K562 (cell line): ENCODE data around the gene TNK2. TPM values are rescaled to one million over a fixed set of nuclear protein-coding genes. Genes with fewer than 3 reads are reported as not detected.

ENCODE experiments used
- ATAC-seq: fragments of 200-7000 bp; cut with Tn5 transposase; 3 replicates; pipeline ENCODE4 v1.9.1; 2020; ENCODE audit warnings: moderate library complexity
- BruUV-seq: library from RNA; stranded (reverse); fragments of 400-500 nt; replicated peaks from 2 replicates; lab custom pipeline; 2021; lab: Mats Ljungman, UMichigan
- CTCF ChIA-PET: fragments of 300-600 bp; formaldehyde crosslinking; extraction: SDS; loops from one replicate; lab custom pipeline; 2021; ENCODE audit warnings: low intra/inter-chr PET ratio; lab: Yijun Ruan, JAX
- POLR2A ChIA-PET: fragments of 300-600, 350-650 bp; sonication (Branson Sonifier 250); formaldehyde crosslinking; extraction: SDS; loops from one replicate; lab custom pipeline; 2021; ENCODE audit warnings: antibody characterized with exemption, inconsistent platforms; lab: Yijun Ruan, JAX
- DNase-seq, 4 experiments: peaks; one replicate each; pipeline versions ENCODE4 v3.0.0 to v3.0.0-alpha.2; 2011 to 2018; ENCODE audit warnings: low spot score in 3 of 4, mixed read lengths in 3 of 4; ENCODE audit errors: extremely low read depth in 1 of 4
- FAIRE-seq: peaks from 2 replicates; lab custom pipeline; 2011; peaks lifted over from hg19 to GRCh38; lab: Jason Lieb, UNC
- H2AFZ ChIP-seq: 2 replicates; pipeline ENCODE4 v1.6.0; 2011; ENCODE audit warnings: low read depth, low read length, control low read depth, inconsistent platforms
- H3K27ac ChIP-seq: fragments of 200-600 bp; 3 replicates; pipeline ENCODE4 v1.8.0; 2011; ENCODE audit warnings: low read depth, mild to moderate bottlenecking, control low read depth, inconsistent platforms, low read length, moderate library complexity, mixed read lengths; ENCODE audit errors: extremely low read depth
- H3K27me3 ChIP-seq, 2 experiments: fragments of 300-600 bp in 1 of 2; 2 replicates in 1 of 2; 3 replicates in 1 of 2; pipeline versions ENCODE4 v1.6.0 to v1.8.0; 2011; ENCODE audit warnings: inconsistent platforms in 2 of 2, low read length in 2 of 2, mild to moderate bottlenecking in 1 of 2, mixed read lengths in 1 of 2, moderate library complexity in 1 of 2; ENCODE audit not compliant: control insufficient read depth in 2 of 2, insufficient read depth in 2 of 2
- H3K36me3 ChIP-seq: fragments of 300-600 bp; 3 replicates; pipeline ENCODE4 v1.8.0; 2011; ENCODE audit warnings: mild to moderate bottlenecking, low read length, inconsistent platforms; ENCODE audit not compliant: control insufficient read depth, insufficient read depth
- H3K4me1 ChIP-seq, 2 experiments: fragments of 200-600 bp in 1 of 2; replicated peaks in 1 of 2; 2 replicates in 1 of 2; 3 replicates in 1 of 2; pipeline versions ENCODE4 v1.5.1 to v1.8.0; 2011; ENCODE audit warnings: inconsistent platforms in 2 of 2, low read length in 2 of 2, mild to moderate bottlenecking in 1 of 2, mixed read lengths in 1 of 2, moderate library complexity in 1 of 2; ENCODE audit not compliant: control insufficient read depth in 2 of 2, insufficient read depth in 2 of 2
- H3K4me2 ChIP-seq: 2 replicates; pipeline ENCODE4 v1.6.1; 2011; ENCODE audit warnings: low read length, control low read depth, inconsistent platforms, mixed read lengths; ENCODE audit not compliant: insufficient read depth
- H3K4me3 ChIP-seq: fragments of 200-600 bp; sonication (generic), shearing (Covaris generic); 2 replicates; pipeline ENCODE4 v1.5.1; 2016; ENCODE audit warnings: control low read depth, inconsistent platforms
- H3K79me2 ChIP-seq: fragments of 200-600 bp; 3 replicates; pipeline ENCODE4 v1.8.0; 2011; ENCODE audit warnings: low read length, inconsistent platforms; ENCODE audit not compliant: control insufficient read depth, insufficient read depth
- H3K9ac ChIP-seq, 2 experiments: 2 replicates each; pipeline versions ENCODE4 v1.6.0 to v1.6.1; 2011; ENCODE audit warnings: low read depth in 2 of 2, low read length in 2 of 2, control low read depth in 1 of 2, inconsistent platforms in 1 of 2, mild to moderate bottlenecking in 1 of 2, mixed read lengths in 1 of 2; ENCODE audit not compliant: insufficient read depth in 1 of 2
- H3K9me1 ChIP-seq: one replicate; pipeline ENCODE4 v1.6.0; 2011; ENCODE audit warnings: inconsistent platforms, mild to moderate bottlenecking, low read length, moderate library complexity; ENCODE audit not compliant: control insufficient read depth, insufficient read depth
- H3K9me3 ChIP-seq: replicated peaks from 2 replicates; pipeline ENCODE4 v1.5.1; 2011; ENCODE audit warnings: low read depth, low read length, inconsistent platforms; ENCODE audit not compliant: control insufficient read depth, insufficient read depth
- H4K20me1 ChIP-seq: replicated peaks from 2 replicates; pipeline ENCODE4 v1.6.1; 2011; ENCODE audit warnings: low read length, inconsistent platforms, mixed read lengths; ENCODE audit not compliant: control insufficient read depth, insufficient read depth
- CBFA2T2 ChIP-seq: fragments of 450-650 bp; conservative IDR thresholded peaks from 2 replicates; pipeline ENCODE4 v1.6.1; 2017; ENCODE audit warnings: mild to moderate bottlenecking
- DACH1 ChIP-seq: fragments of 450-650 bp; IDR thresholded peaks from 2 replicates; pipeline ENCODE4 v1.6.1; 2018; ENCODE audit not compliant: partially characterized antibody
- FOXA1 ChIP-seq: fragments of 450-650 bp; IDR thresholded peaks from 2 replicates; pipeline ENCODE4 v1.6.1; 2016; ENCODE audit warnings: mild to moderate bottlenecking, borderline replicate concordance
- GABPB1 ChIP-seq: sonication (generic); formaldehyde crosslinking; IDR thresholded peaks from 2 replicates; pipeline ENCODE4 v1.8.0; 2022; ENCODE audit warnings: mild to moderate bottlenecking, missing genetic modification reagents
- GTF2E2 ChIP-seq: fragments of 200-800 bp; sonication (Bioruptor generic); IDR thresholded peaks from 2 replicates; pipeline ENCODE4 v1.6.1; 2016; ENCODE audit warnings: missing genetic modification characterization, missing compliant biosample characterization
- HOMEZ ChIP-seq: fragments of 250-450 bp; sonication (Bioruptor Pico); IDR thresholded peaks from 2 replicates; pipeline ENCODE4 v1.4.0; 2020; ENCODE audit warnings: mild to moderate bottlenecking, moderate library complexity
- MBD2 ChIP-seq: sonication (generic); IDR thresholded peaks from 2 replicates; pipeline ENCODE4 v1.6.1; 2016; ENCODE audit warnings: low read depth, borderline replicate concordance
- MECOM ChIP-seq: fragments of 250-450 bp; sonication (Bioruptor Pico); IDR thresholded peaks from 2 replicates; pipeline ENCODE4 v1.8.0; 2022; ENCODE audit warnings: inconsistent platforms
- MEF2A ChIP-seq: IDR thresholded peaks from 2 replicates; pipeline ENCODE4 v1.6.1; 2011; ENCODE audit warnings: low read depth, mild to moderate bottlenecking, low read length, moderate library complexity; ENCODE audit not compliant: control insufficient read depth
- NR2F6 ChIP-seq: fragments of 450-650 bp; formaldehyde crosslinking; IDR thresholded peaks from 2 replicates; pipeline ENCODE4 v1.4.0; 2020; ENCODE audit warnings: mild to moderate bottlenecking
- NR3C1 ChIP-seq: sonication (generic); formaldehyde crosslinking; IDR thresholded peaks from 2 replicates; pipeline ENCODE4 v1.8.1; 2022; ENCODE audit warnings: missing genetic modification reagents
- POLR2A ChIP-seq: fragments of 450-650 bp; conservative IDR thresholded peaks from 2 replicates; pipeline ENCODE4 v1.6.1; 2016
- SREBF1 ChIP-seq: fragments of 150-350 bp; IDR thresholded peaks from 2 replicates; pipeline ENCODE4 v1.6.1; 2014; ENCODE audit warnings: antibody characterized with exemption, low read depth, low read length, borderline replicate concordance
- TFAM ChIP-seq: fragments of 250-450 bp; sonication (Bioruptor Pico); conservative IDR thresholded peaks from 2 replicates; pipeline ENCODE4 v1.5.0; 2021; ENCODE audit warnings: mild to moderate bottlenecking, moderate library complexity
- USF2 ChIP-seq: sonication (generic); formaldehyde crosslinking; IDR thresholded peaks from 2 replicates; pipeline ENCODE4 v1.5.0; 2020; ENCODE audit warnings: missing genetic modification reagents
- ZNF133 ChIP-seq: fragments of 250-450 bp; sonication (Bioruptor Pico); IDR thresholded peaks from 2 replicates; pipeline ENCODE4 v1.4.0; 2020; ENCODE audit warnings: mild to moderate bottlenecking
- ZNF589 ChIP-seq: fragments of 200-800 bp; sonication (Bioruptor generic); IDR thresholded peaks from 2 replicates; pipeline ENCODE4 v1.6.1; 2016; ENCODE audit warnings: low read depth, missing genetic modification characterization, missing compliant biosample characterization
- WGBS: fragments of 100-300 bp; shearing (Covaris generic); methylation state at CpG from one replicate; pipeline ENCODE4 v1.1.6; 2016; ENCODE audit warnings: low coverage, mixed read lengths; ENCODE audit not compliant: insufficient coverage; ENCODE audit errors: missing lambda C conversion rate; 5-methylcytosine and 5-hydroxymethylcytosine counted together
- in situ Hi-C: fragments of 300-500 bp; cut with MboI; formaldehyde crosslinking; loops from 4 replicates; pipeline ENCODE4 v1.15.0; 2018; ENCODE audit warnings: inconsistent platforms, mixed read lengths
- intact Hi-C: fragments of 100-400 bp; cut with micrococcal nuclease; formaldehyde crosslinking; loops from 2 replicates; pipeline ENCODE4 v1.14.2; 2022
- polyA plus RNA-seq, 8 experiments: library from polyadenylated mRNA; depleted of rRNA in 4 of 8; stranded (reverse) in 5 of 8; unstranded in 3 of 8; fragments of >200 nt; fragmentation: Nextera tagmentation in 2 of 8; fragmentation: Illumina TruSeq in 1 of 8; extraction: Ambion mirVana in 2 of 8; extraction: Trizol in 1 of 8; gene quantifications; 2 replicates each; pipeline versions ENCODE4 v1.2.1 to v1.2.3, GENCODE V29; 2011 to 2014; ENCODE audit warnings: inconsistent platforms in 1 of 8, missing spikeins in 1 of 8
- total RNA-seq, 7 experiments: library from RNA; depleted of rRNA in 6 of 7; stranded (reverse); fragments of >200 nt in 6 of 7; fragmentation: Illumina TruSeq in 2 of 7; extraction: Trizol in 2 of 7; gene quantifications; 2 replicates each; pipeline versions ENCODE4 v1.2.1 to v1.2.3, GENCODE V29; 2011 to 2021; ENCODE audit warnings: low replicate concordance in 1 of 7
- TF ChIP-seq, protein P1 (sequence below): fragments of 250-450 bp; sonication (Bioruptor Pico); IDR thresholded peaks from 2 replicates; pipeline ENCODE4 v1.5.0; 2020; ENCODE audit warnings: mild to moderate bottlenecking

The TNK2 gene
- total and polyA plus RNA-seq, 9 of the 15 experiments (the other 6 are each of a cell fraction or from before 2014, with no cell fraction given): 0.03 to 33.8 (median 6.5) TPM

- no TSS peak for BruUV-seq
- no peak overlapping the region for H3K4me2 ChIP-seq
- TF ChIP-seq FOXA1 (no peak), HOMEZ (no peak), TFAM (CRISPR knock-in tag) (no peak), GTF2E2 (tag) (no peak), GABPB1 (CRISPR knock-in tag) (no peak), MBD2 (no peak), SREBF1 (no peak), MEF2A (no peak), CBFA2T2 (no peak), POLR2A (no peak), ZNF589 (no peak), USF2 (CRISPR knock-in tag) (no peak), DACH1 (no peak), MECOM (CRISPR knock-in tag) (no peak), NR3C1 (CRISPR knock-in tag) (no peak), NR2F6 (CRISPR knock-in tag) (no peak), ZNF133 (CRISPR knock-in tag) (no peak)
- TF ChIP-seq, protein P1, sequence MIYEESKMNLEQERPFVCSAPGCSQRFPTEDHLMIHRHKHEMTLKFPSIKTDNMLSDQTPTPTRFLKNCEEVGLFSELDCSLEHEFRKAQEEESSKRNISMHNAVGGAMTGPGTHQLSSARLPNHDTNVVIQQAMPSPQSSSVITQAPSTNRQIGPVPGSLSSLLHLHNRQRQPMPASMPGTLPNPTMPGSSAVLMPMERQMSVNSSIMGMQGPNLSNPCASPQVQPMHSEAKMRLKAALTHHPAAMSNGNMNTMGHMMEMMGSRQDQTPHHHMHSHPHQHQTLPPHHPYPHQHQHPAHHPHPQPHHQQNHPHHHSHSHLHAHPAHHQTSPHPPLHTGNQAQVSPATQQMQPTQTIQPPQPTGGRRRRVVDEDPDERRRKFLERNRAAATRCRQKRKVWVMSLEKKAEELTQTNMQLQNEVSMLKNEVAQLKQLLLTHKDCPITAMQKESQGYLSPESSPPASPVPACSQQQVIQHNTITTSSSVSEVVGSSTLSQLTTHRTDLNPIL (CRISPR knock-in tag): no peak
Observed at GRCh38 chr3:195893516-195893915, 14.8 kb downstream of the TNK2 start.

More at GRCh38 chr3:195893516-195893915, 14.8 kb downstream of the TNK2 start:
- Histone ChIP-seq H3K9me3 (no peaks in the 10 kb centered on the region), H2AFZ (no peak overlapping the region), H3K9me1 (peaks cover 5% of the 10 kb centered on the region), H4K20me1 (peaks cover 3% of the 10 kb centered on the region; the same call in 1 of the 2 replicates), H3K9ac (peak overlapping the region in 1 of 2 experiments; percentile 80; a peak in 2 of 4 replicates), H3K4me1 (peaks cover 28 to 76% of the 10 kb centered on the region in 2 experiments), H3K4me3 (no peak overlapping the region), H3K79me2 (peaks cover 5% of the 10 kb centered on the region; the same call in 1 of the 3 replicates), H3K27ac (no peak overlapping the region), H3K36me3 (no peaks in the 10 kb centered on the region), H3K27me3 (no peaks in the 10 kb centered on the region)
- CTCF ChIA-PET: interaction anchor here (0.7 to 4.3 kb wide), 4 partner anchors 13 to 124 kb away, joined by 3 to 59 read pairs (median 6); no protein-coding TSS in a partner anchor
- FAIRE-seq (no peak), DNase-seq (no peak), ATAC-seq (no peak)
- in situ Hi-C loops: loop anchor here (5.0 to 25.0 kb wide), 2 partner anchors 36 to 619 kb away; partner anchors contain the start of genes RNF168 and SMCO1
- intact Hi-C loops: no loop called here
- 73% methylated on average over 4 of the region's 4 CpGs for WGBS
- POLR2A ChIA-PET: interaction anchor here (0.6 to 1.7 kb wide), 4 partner anchors 14 to 185 kb away, joined by 3 to 7 read pairs (median 4); no protein-coding TSS in a partner anchor
